Hair follicle dermal papilla cell (primary cell): ENCODE measurements around the gene ANKRD44. TPM values are rescaled to one million over a fixed set of nuclear protein-coding genes. Genes with fewer than 3 reads are reported as not detected.

Experiments used
- total RNA-seq: library from RNA; depleted of rRNA; stranded (reverse); fragments of >200 nt; gene quantifications from 2 replicates; pipeline ENCODE4 v1.2.3, GENCODE V29; 2012

The ANKRD44 gene
- total RNA-seq: 8.0 and 30.5 TPM in 2 replicates

GRCh38 chr2:197310271-197310985 is at the start of gene ANKRD44:
ANKRD44 (minus strand) TSS chr2:197310780; CDS start chr2:197310604, 176 bp downstream.

Other genes starting within 250 kb of the ANKRD44 start
- gene SF3B1, start 124.2 kb upstream of the ANKRD44 start, total RNA-seq: 248 and 327 TPM in 2 replicates
- 57.4 and 60.1 TPM in 2 replicates for gene COQ10B, start 142.8 kb upstream of the ANKRD44 start, total RNA-seq
- 62.5 and 65.9 TPM in 2 replicates for gene HSPD1, start 189.1 kb upstream of the ANKRD44 start, total RNA-seq
- gene HSPE1, start 189.6 kb upstream of the ANKRD44 start, total RNA-seq: 17.9 and 18.8 TPM in 2 replicates
- gene MOB4, start 205.3 kb upstream of the ANKRD44 start, total RNA-seq: 36.4 and 40.4 TPM in 2 replicates